A549 (cell line): ENCODE results near the gene FAM227A. TPM values are rescaled to one million over a fixed set of nuclear protein-coding genes. Genes with fewer than 3 reads are reported as not detected.

Source experiments
- ATAC-seq, 2 experiments: fragments of 200-7000 bp in 1 of 2; fragments of >200 bp in 1 of 2; cut with Nextera tagmentation in 1 of 2; cut with Tn5 transposase in 1 of 2; 3 replicates each; pipeline versions ENCODE4 v1.8.0 to v1.9.1; 2018 to 2020; ENCODE audit warnings: mild to moderate bottlenecking in 1 of 2, moderate library complexity in 1 of 2
- CTCF ChIA-PET: fragments of 300-600 bp; sonication (Branson Sonifier 250); formaldehyde crosslinking; extraction: SDS; loops from one replicate; lab custom pipeline; 2021; ENCODE audit warnings: antibody characterized with exemption, inconsistent platforms; lab: Yijun Ruan, JAX
- POLR2A ChIA-PET: fragments of 350-600 bp; formaldehyde crosslinking; extraction: SDS; loops from one replicate; lab custom pipeline; 2021; ENCODE audit warnings: antibody characterized with exemption, inconsistent platforms; lab: Yijun Ruan, JAX
- DNase-seq, 2 experiments: peaks; one replicate each; pipeline versions ENCODE4 v3.0.0 to v3.0.0-alpha.2; 2011 to 2016; ENCODE audit warnings: low read depth in 1 of 2, low spot score in 1 of 2
- FAIRE-seq: peaks from 2 replicates; lab custom pipeline; 2011; peaks lifted over from hg19 to GRCh38; lab: Jason Lieb, UNC
- H3K27ac ChIP-seq, 2 experiments: fragments of >200 bp; sonication (Bioruptor Twin); formaldehyde crosslinking; 3 replicates each; pipeline ENCODE4 v1.5.1; 2016 to 2017
- H3K4me1 ChIP-seq: fragments of >200 bp; sonication (Bioruptor Twin); formaldehyde crosslinking; 3 replicates; pipeline ENCODE4 v1.6.1; 2016
- H3K4me2 ChIP-seq: fragments of >200 bp; sonication (Bioruptor Twin); formaldehyde crosslinking; 3 replicates; pipeline ENCODE4 v1.6.1; 2016
- H3K4me3 ChIP-seq: fragments of >200 bp; sonication (Bioruptor Twin); formaldehyde crosslinking; 3 replicates; pipeline ENCODE4 v1.5.1; 2016
- H3K9me3 ChIP-seq: fragments of >200 bp; sonication (Bioruptor Twin); formaldehyde crosslinking; 3 replicates; pipeline ENCODE4 v1.6.1; 2016
- BHLHE40 ChIP-seq: IDR thresholded peaks from 2 replicates; pipeline ENCODE4 v1.6.1; 2012; ENCODE audit warnings: low read depth, low read length, inconsistent platforms
- CBX8 ChIP-seq: fragments of 200-600 bp; sonication (generic); IDR thresholded peaks from 2 replicates; pipeline ENCODE4 v1.6.1; 2016
- CEBPB ChIP-seq, 2 experiments: fragments of >200 bp in 1 of 2; sonication (Bioruptor Twin) in 1 of 2; formaldehyde crosslinking in 1 of 2; IDR thresholded peaks; 2 replicates each; pipeline ENCODE4 v1.6.1; 2012 to 2016
- ESRRA ChIP-seq: fragments of 150-350 bp; IDR thresholded peaks from 2 replicates; pipeline ENCODE4 v1.6.1; 2014; ENCODE audit warnings: mild to moderate bottlenecking, low read length, borderline replicate concordance
- GATA3 ChIP-seq: IDR thresholded peaks from 2 replicates; pipeline ENCODE4 v1.6.1; 2012; ENCODE audit warnings: borderline replicate concordance
- HEYL ChIP-seq: fragments of 250-450 bp; sonication (Bioruptor Pico); IDR thresholded peaks from 2 replicates; pipeline ENCODE4 v1.8.0; 2021; ENCODE audit warnings: mild to moderate bottlenecking, moderate library complexity
- KDM5A ChIP-seq: fragments of 200-600 bp; sonication (generic); IDR thresholded peaks from 2 replicates; pipeline ENCODE4 v1.6.1; 2016; ENCODE audit warnings: antibody characterized with exemption, mild to moderate bottlenecking
- RAD21 ChIP-seq, 2 experiments: fragments of >200 bp in 1 of 2; sonication (Bioruptor Twin) in 1 of 2; formaldehyde crosslinking in 1 of 2; IDR thresholded peaks in 1 of 2; conservative IDR thresholded peaks in 1 of 2; 2 replicates in 1 of 2; 3 replicates in 1 of 2; pipeline ENCODE4 v1.6.1; 2012 to 2018; ENCODE audit warnings: inconsistent platforms in 1 of 2
- RFX5 ChIP-seq: fragments of 450-650 bp; IDR thresholded peaks from 2 replicates; pipeline ENCODE4 v1.7.1; 2014; ENCODE audit warnings: antibody characterized with exemption, mild to moderate bottlenecking, moderate library complexity
- RNF2 ChIP-seq: fragments of 200-600 bp; sonication (generic); IDR thresholded peaks from 2 replicates; pipeline ENCODE4 v1.6.1; 2016; ENCODE audit warnings: low read depth, mild to moderate bottlenecking, antibody characterized with exemption, moderate library complexity, borderline replicate concordance
- SMC3 ChIP-seq: fragments of >200 bp; sonication (Bioruptor Twin); formaldehyde crosslinking; IDR thresholded peaks from 3 replicates; pipeline ENCODE4 v1.6.1; 2018; ENCODE audit warnings: inconsistent platforms
- WGBS: methylation state at CpG from one replicate; pipeline ENCODE4 v1.1.6; 2017; ENCODE audit errors: missing lambda C conversion rate; 5-methylcytosine and 5-hydroxymethylcytosine counted together
- polyA plus RNA-seq, 4 experiments: library from polyadenylated mRNA; depleted of rRNA in 3 of 4; stranded (reverse); fragments of >200 nt; fragmentation: RNase III in 1 of 4; extraction: RNeasy Plus Mini Kit Qiagen cat#74134 plus additional on column Dnase treatment in 1 of 4; gene quantifications; 2 replicates in 3 of 4; 3 replicates in 1 of 4; pipeline ENCODE4 v1.2.3, GENCODE V29; 2011 to 2017
- TF ChIP-seq, protein P1 (sequence below): fragments of 250-450 bp; sonication (Bioruptor Pico); IDR thresholded peaks from 2 replicates; pipeline ENCODE4 v1.5.0; 2021; ENCODE audit warnings: mild to moderate bottlenecking, moderate library complexity, borderline replicate concordance
- TF ChIP-seq, protein P2 (sequence below): fragments of 150-350 bp; IDR thresholded peaks from 2 replicates; pipeline ENCODE4 v1.6.1; 2014; ENCODE audit warnings: low read depth, mild to moderate bottlenecking, low read length
- TF ChIP-seq, protein P3 (sequence below): fragments of 450-650 bp; IDR thresholded peaks from 2 replicates; pipeline ENCODE4 v1.6.1; 2014; ENCODE audit warnings: antibody characterized with exemption
- TF ChIP-seq, protein P4 (sequence below): IDR thresholded peaks from 2 replicates; pipeline ENCODE4 v1.6.1; 2012
- TF ChIP-seq, protein P5 (sequence below): fragments of 250-450 bp; sonication (Bioruptor Pico); IDR thresholded peaks from 2 replicates; pipeline ENCODE4 v1.5.0; 2020; ENCODE audit warnings: low read depth, mild to moderate bottlenecking, moderate library complexity

Gene FAM227A
- polyA plus RNA-seq, 2 of the 4 experiments (the other 2 are of a cell fraction), result 1.4 to 3.5 TPM

DNA sequence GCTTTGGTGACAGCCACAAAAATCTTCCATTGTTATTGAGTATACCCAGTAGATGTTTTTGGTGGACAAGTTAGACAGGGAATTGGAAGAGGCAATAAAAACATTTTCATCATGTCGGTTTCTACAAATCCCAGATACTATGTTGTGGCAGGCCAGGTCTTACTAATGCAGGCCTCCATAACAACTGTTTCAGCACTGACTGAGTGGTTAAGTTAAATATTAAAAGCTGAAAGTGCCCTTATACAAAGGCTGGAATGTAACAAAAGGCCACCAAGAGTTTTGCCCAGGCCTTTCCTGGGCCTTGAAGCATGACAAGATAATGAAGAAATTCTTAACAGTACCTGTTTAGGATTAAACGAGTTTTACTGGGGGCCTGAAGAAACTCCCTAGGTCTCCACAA is 115.5 kb downstream of the FAM227A start (continued):
- TF ChIP-seq, protein P1, sequence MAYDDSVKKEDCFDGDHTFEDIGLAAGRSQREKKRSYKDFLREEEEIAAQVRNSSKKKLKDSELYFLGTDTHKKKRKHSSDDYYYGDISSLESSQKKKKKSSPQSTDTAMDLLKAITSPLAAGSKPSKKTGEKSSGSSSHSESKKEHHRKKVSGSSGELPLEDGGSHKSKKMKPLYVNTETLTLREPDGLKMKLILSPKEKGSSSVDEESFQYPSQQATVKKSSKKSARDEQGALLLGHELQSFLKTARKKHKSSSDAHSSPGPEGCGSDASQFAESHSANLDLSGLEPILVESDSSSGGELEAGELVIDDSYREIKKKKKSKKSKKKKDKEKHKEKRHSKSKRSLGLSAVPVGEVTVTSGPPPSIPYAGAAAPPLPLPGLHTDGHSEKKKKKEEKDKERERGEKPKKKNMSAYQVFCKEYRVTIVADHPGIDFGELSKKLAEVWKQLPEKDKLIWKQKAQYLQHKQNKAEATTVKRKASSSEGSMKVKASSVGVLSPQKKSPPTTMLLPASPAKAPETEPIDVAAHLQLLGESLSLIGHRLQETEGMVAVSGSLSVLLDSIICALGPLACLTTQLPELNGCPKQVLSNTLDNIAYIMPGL (CRISPR knock-in tag), result no peak
- TF ChIP-seq CBX8 (no peak), SMC3 (no peak), ESRRA (no peak)
- TF ChIP-seq, protein P2, sequence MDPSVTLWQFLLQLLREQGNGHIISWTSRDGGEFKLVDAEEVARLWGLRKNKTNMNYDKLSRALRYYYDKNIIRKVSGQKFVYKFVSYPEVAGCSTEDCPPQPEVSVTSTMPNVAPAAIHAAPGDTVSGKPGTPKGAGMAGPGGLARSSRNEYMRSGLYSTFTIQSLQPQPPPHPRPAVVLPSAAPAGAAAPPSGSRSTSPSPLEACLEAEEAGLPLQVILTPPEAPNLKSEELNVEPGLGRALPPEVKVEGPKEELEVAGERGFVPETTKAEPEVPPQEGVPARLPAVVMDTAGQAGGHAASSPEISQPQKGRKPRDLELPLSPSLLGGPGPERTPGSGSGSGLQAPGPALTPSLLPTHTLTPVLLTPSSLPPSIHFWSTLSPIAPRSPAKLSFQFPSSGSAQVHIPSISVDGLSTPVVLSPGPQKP, result no peak

DNA sequence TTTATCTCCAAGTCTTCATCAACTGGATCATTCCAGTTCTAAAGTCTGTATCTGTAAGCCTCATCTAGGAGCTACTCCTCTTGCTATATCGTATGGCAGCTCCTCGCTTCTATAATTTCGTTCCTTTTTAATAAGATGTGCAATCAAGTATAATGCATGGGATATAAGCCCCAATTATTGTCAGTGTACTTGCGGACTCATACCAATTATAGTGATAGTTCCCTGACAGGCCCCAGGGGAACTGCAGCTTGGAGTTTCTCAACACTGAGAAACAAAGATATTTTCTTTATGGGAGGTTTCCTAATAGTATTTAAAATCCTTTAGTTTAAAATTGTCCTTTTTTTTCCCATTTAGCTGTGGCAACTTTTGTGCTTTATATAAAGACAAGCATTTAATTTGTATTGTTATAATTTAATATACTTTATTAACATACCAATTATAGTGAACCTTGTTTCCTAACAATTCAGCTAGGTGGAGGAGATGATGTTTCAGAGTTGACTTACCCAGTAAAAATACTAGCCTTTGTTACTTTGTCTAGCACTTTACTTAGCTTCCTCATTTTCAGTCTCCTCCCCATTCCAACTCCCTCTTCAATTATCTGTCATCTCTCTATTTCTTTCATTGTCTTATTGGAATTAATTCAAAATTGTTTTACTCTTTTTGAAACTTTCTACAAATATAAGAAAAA is 124.8 kb downstream of the FAM227A start:
- WGBS, result 89% methylated on average over 4 of the region's 4 CpGs

More for the DNA sequence above, 124.8 kb downstream of the FAM227A start:
- ATAC-seq, result no peak
- no peak for FAIRE-seq
- POLR2A ChIA-PET, result no interaction called here
- no peaks in the 10 kb centered on the region for H3K9me3 ChIP-seq
- CTCF ChIA-PET, result no interaction called here
- DNase-seq, result no peak
- no peak overlapping the region for H3K4me2 ChIP-seq
- H3K27ac ChIP-seq, result no peak overlapping the region
- TF ChIP-seq, protein P3, sequence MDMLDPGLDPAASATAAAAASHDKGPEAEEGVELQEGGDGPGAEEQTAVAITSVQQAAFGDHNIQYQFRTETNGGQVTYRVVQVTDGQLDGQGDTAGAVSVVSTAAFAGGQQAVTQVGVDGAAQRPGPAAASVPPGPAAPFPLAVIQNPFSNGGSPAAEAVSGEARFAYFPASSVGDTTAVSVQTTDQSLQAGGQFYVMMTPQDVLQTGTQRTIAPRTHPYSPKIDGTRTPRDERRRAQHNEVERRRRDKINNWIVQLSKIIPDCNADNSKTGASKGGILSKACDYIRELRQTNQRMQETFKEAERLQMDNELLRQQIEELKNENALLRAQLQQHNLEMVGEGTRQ, result no peak
- TF ChIP-seq GATA3 (no peak), KDM5A (no peak), RAD21 (conservative IDR thresholded peaks at IDR 0.05 in 1 of 2, IDR thresholded peaks at IDR 0.05 in 1 of 2) (no peak), RNF2 (no peak), RFX5 (no peak), BHLHE40 (no peak), CEBPB (IDR thresholded peaks at IDR 0.05) (no peak), HEYL (no peak)
- TF ChIP-seq, protein P4, sequence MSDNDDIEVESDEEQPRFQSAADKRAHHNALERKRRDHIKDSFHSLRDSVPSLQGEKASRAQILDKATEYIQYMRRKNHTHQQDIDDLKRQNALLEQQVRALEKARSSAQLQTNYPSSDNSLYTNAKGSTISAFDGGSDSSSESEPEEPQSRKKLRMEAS, result no peak
- TF ChIP-seq, protein P5, sequence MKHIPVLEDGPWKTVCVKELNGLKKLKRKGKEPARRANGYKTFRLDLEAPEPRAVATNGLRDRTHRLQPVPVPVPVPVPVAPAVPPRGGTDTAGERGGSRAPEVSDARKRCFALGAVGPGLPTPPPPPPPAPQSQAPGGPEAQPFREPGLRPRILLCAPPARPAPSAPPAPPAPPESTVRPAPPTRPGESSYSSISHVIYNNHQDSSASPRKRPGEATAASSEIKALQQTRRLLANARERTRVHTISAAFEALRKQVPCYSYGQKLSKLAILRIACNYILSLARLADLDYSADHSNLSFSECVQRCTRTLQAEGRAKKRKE, result no peak
- no peaks in the 10 kb centered on the region for H3K4me1 ChIP-seq
- no peak overlapping the region for H3K4me3 ChIP-seq

Other genes with a start within 250 kb of the FAM227A start
- not detected in 2 replicates for gene KCNJ4, start 201.2 kb downstream of the FAM227A start, polyA plus RNA-seq (2011; rRNA removed)
- gene KCNJ4, start 201.2 kb downstream of the FAM227A start, polyA plus RNA-seq (2017; fragmentation: RNase III; extraction: RNeasy Plus Mini Kit Qiagen cat#74134 plus additional on column Dnase treatment), result 0.05 to 0.12 TPM in 2 of 3 replicates, not detected in the other
- gene KDELR3, start 188.3 kb downstream of the FAM227A start, polyA plus RNA-seq (2011; rRNA removed), result 32.8 and 38.7 TPM in 2 replicates
- 11.0 to 14.2 TPM (median 12.2 TPM) in 3 replicates for gene KDELR3, start 188.3 kb downstream of the FAM227A start, polyA plus RNA-seq (2017; fragmentation: RNase III; extraction: RNeasy Plus Mini Kit Qiagen cat#74134 plus additional on column Dnase treatment)
- 266 and 292 TPM in 2 replicates for gene DDX17, start 150.1 kb downstream of the FAM227A start, polyA plus RNA-seq (2011; rRNA removed)
- 117 to 120 TPM (median 117 TPM) in 3 replicates for gene DDX17, start 150.1 kb downstream of the FAM227A start, polyA plus RNA-seq (2017; fragmentation: RNase III; extraction: RNeasy Plus Mini Kit Qiagen cat#74134 plus additional on column Dnase treatment)
- 3.4 and 5.7 TPM in 2 replicates for gene DMC1, start 86.2 kb downstream of the FAM227A start, polyA plus RNA-seq (2011; rRNA removed)
- 6.1 to 6.9 TPM (median 6.4 TPM) in 3 replicates for gene DMC1, start 86.2 kb downstream of the FAM227A start, polyA plus RNA-seq (2017; fragmentation: RNase III; extraction: RNeasy Plus Mini Kit Qiagen cat#74134 plus additional on column Dnase treatment)
- 18.9 and 20.8 TPM in 2 replicates for gene CBY1, start 246 bp upstream of the FAM227A start, polyA plus RNA-seq (2011; rRNA removed)
- gene CBY1, start 246 bp upstream of the FAM227A start, polyA plus RNA-seq (2017; fragmentation: RNase III; extraction: RNeasy Plus Mini Kit Qiagen cat#74134 plus additional on column Dnase treatment), result 17.5 to 19.4 TPM (median 18.6 TPM) in 3 replicates
- 53.6 and 63.2 TPM in 2 replicates for gene TOMM22, start 25.6 kb upstream of the FAM227A start, polyA plus RNA-seq (2011; rRNA removed)
- gene TOMM22, start 25.6 kb upstream of the FAM227A start, polyA plus RNA-seq (2017; fragmentation: RNase III; extraction: RNeasy Plus Mini Kit Qiagen cat#74134 plus additional on column Dnase treatment), result 68.4 to 69.8 TPM (median 69.2 TPM) in 3 replicates
- gene JOSD1, start 44.6 kb upstream of the FAM227A start, polyA plus RNA-seq (2011; rRNA removed), result 37.5 and 40.9 TPM in 2 replicates
- 28.5 to 30.9 TPM (median 29.7 TPM) in 3 replicates for gene JOSD1, start 44.6 kb upstream of the FAM227A start, polyA plus RNA-seq (2017; fragmentation: RNase III; extraction: RNeasy Plus Mini Kit Qiagen cat#74134 plus additional on column Dnase treatment)
- 10.7 and 15.1 TPM in 2 replicates for gene GTPBP1, start 49.6 kb upstream of the FAM227A start, polyA plus RNA-seq (2011; rRNA removed)
- 7.1 to 9.0 TPM (median 8.8 TPM) in 3 replicates for gene GTPBP1, start 49.6 kb upstream of the FAM227A start, polyA plus RNA-seq (2017; fragmentation: RNase III; extraction: RNeasy Plus Mini Kit Qiagen cat#74134 plus additional on column Dnase treatment)
- 12.6 and 18.4 TPM in 2 replicates for gene SUN2, start 99.6 kb upstream of the FAM227A start, polyA plus RNA-seq (2011; rRNA removed)
- 21.7 to 26.4 TPM (median 24.0 TPM) in 3 replicates for gene SUN2, start 99.6 kb upstream of the FAM227A start, polyA plus RNA-seq (2017; fragmentation: RNase III; extraction: RNeasy Plus Mini Kit Qiagen cat#74134 plus additional on column Dnase treatment)
- 9.8 and 9.9 TPM in 2 replicates for gene DNAL4, start 137.8 kb upstream of the FAM227A start, polyA plus RNA-seq (2011; rRNA removed)
- gene DNAL4, start 137.8 kb upstream of the FAM227A start, polyA plus RNA-seq (2017; fragmentation: RNase III; extraction: RNeasy Plus Mini Kit Qiagen cat#74134 plus additional on column Dnase treatment), result 7.0 to 7.7 TPM (median 7.6 TPM) in 3 replicates
- 3.3 and 6.6 TPM in 2 replicates for gene NPTXR, start 187.6 kb upstream of the FAM227A start, polyA plus RNA-seq (2011; rRNA removed)
- 9.7 to 15.3 TPM (median 14.8 TPM) in 3 replicates for gene NPTXR, start 187.6 kb upstream of the FAM227A start, polyA plus RNA-seq (2017; fragmentation: RNase III; extraction: RNeasy Plus Mini Kit Qiagen cat#74134 plus additional on column Dnase treatment)
- 9.8 and 10.4 TPM in 2 replicates for gene CBX6, start 215.8 kb upstream of the FAM227A start, polyA plus RNA-seq (2011; rRNA removed)
- gene CBX6, start 215.8 kb upstream of the FAM227A start, polyA plus RNA-seq (2017; fragmentation: RNase III; extraction: RNeasy Plus Mini Kit Qiagen cat#74134 plus additional on column Dnase treatment), result 22.1 to 24.0 TPM (median 22.4 TPM) in 3 replicates